ENCODE measurements around the gene SIDT2. TPM values are rescaled to one million over a fixed set of nuclear protein-coding genes. Genes with fewer than 3 reads are reported as not detected.

Gene SIDT2
- total and polyA plus RNA-seq, 2 of the 8 experiments (the other 6 are each of a cell fraction or from before 2014, with no cell fraction given), result 18.5 to 21.1 TPM

GRCh38 chr11:117202386-117203068, 24.0 kb downstream of the SIDT2 start:
- Histone ChIP-seq H3K14ac (ENCODE audit: insufficient read length) (no peak overlapping the region), H3K4me1 (replicated peaks in 1 of 4; ENCODE audit: control insufficient read depth in 3 of 4, insufficient read depth in 4 of 4, low read length in 3 of 4) (peaks cover 7 to 32% (median 28%) of the 10 kb centered on the region in 4 experiments), H3K27me3 (replicated peaks in 1 of 4; ENCODE audit: control insufficient read depth in 3 of 4, extremely low read depth in 1 of 4, insufficient read depth in 3 of 4, low read length in 3 of 4) (no peaks in the 10 kb centered on the region; a peak in 1 of 7 replicates), H2BK120ac (replicated peaks; ENCODE audit: low read depth, low read length) (no peak overlapping the region), H3K18ac (ENCODE audit: extremely low read depth, low read length) (no peak overlapping the region), H3K79me2 (ENCODE audit: control insufficient read depth in 1 of 2, insufficient read depth in 2 of 2, low read length in 2 of 2) (peaks cover 0 to 14% of the 10 kb centered on the region in 2 experiments; a peak in 1 of 4 replicates), H2BK15ac (ENCODE audit: low read length) (no peak overlapping the region), H2AK5ac (ENCODE audit: low read depth, low read length) (no peak overlapping the region), H4K5ac (ENCODE audit: insufficient read length, low read depth, low read length) (no peak overlapping the region), H4K8ac (ENCODE audit: extremely low read depth, insufficient read depth, low read length) (peak overlapping the region; percentile 86; the same call in 1 of the 2 replicates), H3K9ac (replicated peaks in 1 of 4; ENCODE audit: extremely low read depth in 1 of 4, low read depth in 3 of 4, low read length in 3 of 4) (no peak overlapping the region), H2BK20ac (ENCODE audit: low read length) (no peak overlapping the region), H3K27ac (ENCODE audit: low read depth, low read length) (no peak overlapping the region), H3K23ac (ENCODE audit: insufficient read length) (no peak overlapping the region), H2BK5ac (ENCODE audit: low read depth, low read length) (no peak overlapping the region), H3K4ac (replicated peaks; ENCODE audit: insufficient read length, low read depth, low read length) (no peak overlapping the region), H3K79me1 (ENCODE audit: low read depth, low read length) (no peaks in the 10 kb centered on the region; the same call in 1 of the 2 replicates), H3K4me2 (ENCODE audit: insufficient read depth in 1 of 2, low read depth in 2 of 2, low read length in 2 of 2) (peak overlapping the region in 1 of 2 experiments; percentile 67; a peak in 1 of 4 replicates), H2AFZ (ENCODE audit: low read length) (no peak overlapping the region), H3K9me3 (ENCODE audit: insufficient read depth in 2 of 2, low read depth in 1 of 2, low read length in 1 of 2) (no peaks in the 10 kb centered on the region), H4K91ac (replicated peaks; ENCODE audit: insufficient read length, low read length) (no peak overlapping the region), H3K36me3 (ENCODE audit: control insufficient read depth in 2 of 4, insufficient read depth in 4 of 4, low read length in 3 of 4) (peaks cover 2 to 8% (median 5%) of the 10 kb centered on the region in 4 experiments; a peak in 3 of 8 replicates), H3K23me2 (ENCODE audit: low read depth, low read length) (peaks cover 6% of the 10 kb centered on the region; the same call in 1 of the 2 replicates), H3K4me3 (ENCODE audit: extremely low read depth in 1 of 4, insufficient read depth in 2 of 4, low read depth in 3 of 4, low read length in 4 of 4) (no peak overlapping the region), H2BK12ac (ENCODE audit: low read depth, low read length) (no peak overlapping the region), H3K56ac (replicated peaks; ENCODE audit: insufficient read length, low read depth, low read length) (no peak overlapping the region), H4K20me1 (replicated peaks in 1 of 2; ENCODE audit: control insufficient read depth in 1 of 2, insufficient read depth in 2 of 2, low read length in 2 of 2) (peaks cover 0 to under 1% of the 10 kb centered on the region in 2 experiments)
- POLR2A ChIA-PET (ENCODE audit: partially characterized antibody), result interaction anchor here (0.7 to 10.3 kb wide), 12 partner anchors 8 to 55 kb away, joined by 3 to 153 read pairs (median 6); partner anchors contain the start of genes PCSK7, RNF214 and SIDT2
- no peak for DNase-seq (ENCODE audit: low read depth in 1 of 2, low spot score in 2 of 2)
- no peak for FAIRE-seq
- CTCF ChIA-PET (ENCODE audit: partially characterized antibody), result interaction anchor here (0.6 to 18.7 kb wide), 9 partner anchors 8 to 459 kb away, joined by 3 to 449 read pairs (median 5); partner anchors contain the start of genes PAFAH1B2, PCSK7, RNF214 and SIDT2
- WGBS, 2 experiments (ENCODE audit: extremely low coverage in 1 of 2, insufficient coverage in 1 of 2, insufficient read length in 1 of 2, insufficient replicate concordance in 2 of 2, low coverage in 1 of 2, low lambda C conversion rate in 2 of 2, missing lambda C conversion rate in 1 of 2), result 95% methylated on average over 7 of the region's 7 CpGs; no CpG with 5 or more reads in 1 of the 2 experiments
- TF ChIP-seq RNF2 (IDR thresholded peaks at IDR 0.05; ENCODE audit: borderline replicate concordance, low read depth, low read length, missing control alignments, poor library complexity, severe bottlenecking) (no peak), RBBP5 (IDR thresholded peaks at IDR 0.05; ENCODE audit: borderline replicate concordance, low read depth, low read length) (no peak), EZH2 (IDR thresholded peaks at IDR 0.05; ENCODE audit: low read depth, low read length, severe bottlenecking) (no peak), USF2 (IDR thresholded peaks at IDR 0.05; ENCODE audit: low read length) (no peak), CTCF (IDR thresholded peaks at IDR 0.05; ENCODE audit: control extremely low read depth in 1 of 3, insufficient read depth in 1 of 3, low read depth in 1 of 3, low read length in 3 of 3) (no peak), SIX5 (IDR thresholded peaks at IDR 0.05; ENCODE audit: low read depth, low read length) (no peak), ASH2L (IDR thresholded peaks at IDR 0.05; ENCODE audit: low read length) (no peak)

Data from H1 (cell line).